H9 (cell line): Measurements from ENCODE around the gene HELT. TPM values are rescaled to one million over a fixed set of nuclear protein-coding genes. Genes with fewer than 3 reads are reported as not detected.

Experiments used
- DNase-seq: peaks from one replicate; pipeline ENCODE4 v3.0.0-alpha.2; 2017
- H2AFZ ChIP-seq: one replicate; pipeline ENCODE4 v1.6.1; 2013; ENCODE audit warnings: mild to moderate bottlenecking, low read length, control low read depth, moderate library complexity
- H2AK5ac ChIP-seq: 2 replicates; pipeline ENCODE4 v1.6.1; 2013; ENCODE audit warnings: low read length, control low read depth, mixed read lengths; ENCODE audit not compliant: insufficient read length
- H2BK120ac ChIP-seq: one replicate; pipeline ENCODE4 v1.6.1; 2013; ENCODE audit warnings: low read depth, mild to moderate bottlenecking, low read length, control low read depth, inconsistent platforms; ENCODE audit not compliant: poor library complexity, severe bottlenecking
- H2BK12ac ChIP-seq: 2 replicates; pipeline ENCODE4 v1.6.1; 2013; ENCODE audit warnings: low read length, control low read depth, mixed read lengths, low read depth; ENCODE audit not compliant: insufficient read length
- H2BK15ac ChIP-seq: 2 replicates; pipeline ENCODE4 v1.6.1; 2013; ENCODE audit warnings: low read depth, low read length, control low read depth
- H2BK20ac ChIP-seq: one replicate; pipeline ENCODE4 v1.6.1; 2013; ENCODE audit warnings: low read depth, mild to moderate bottlenecking, low read length, control low read depth, inconsistent platforms; ENCODE audit not compliant: poor library complexity, severe bottlenecking
- H2BK5ac ChIP-seq: 2 replicates; pipeline ENCODE4 v1.6.1; 2013; ENCODE audit warnings: low read length, control low read depth, mixed read lengths; ENCODE audit not compliant: insufficient read length
- H3K14ac ChIP-seq: 2 replicates; pipeline ENCODE4 v1.6.1; 2013; ENCODE audit warnings: low read length, control low read depth; ENCODE audit not compliant: insufficient read depth
- H3K18ac ChIP-seq: 2 replicates; pipeline ENCODE4 v1.6.1; 2013; ENCODE audit warnings: low read depth, mild to moderate bottlenecking, mixed read lengths, low read length, control low read depth; ENCODE audit not compliant: insufficient read length
- H3K23ac ChIP-seq: 2 replicates; pipeline ENCODE4 v1.6.1; 2013; ENCODE audit warnings: low read length, control low read depth, mixed read lengths, low read depth; ENCODE audit not compliant: insufficient read length
- H3K23me2 ChIP-seq: 2 replicates; pipeline ENCODE4 v1.6.1; 2013; ENCODE audit warnings: low read depth, mild to moderate bottlenecking, mixed read lengths, low read length, control low read depth; ENCODE audit not compliant: insufficient read length, poor library complexity, severe bottlenecking
- H3K27ac ChIP-seq: 2 replicates; pipeline ENCODE4 v1.5.1; 2013; ENCODE audit warnings: low read length, control low read depth, mixed read lengths, low read depth; ENCODE audit not compliant: insufficient read length
- H3K27me3 ChIP-seq: 2 replicates; pipeline ENCODE4 v1.6.1; 2013; ENCODE audit warnings: low read length, control low read depth, inconsistent platforms; ENCODE audit not compliant: insufficient read depth
- H3K4ac ChIP-seq: 2 replicates; pipeline ENCODE4 v1.6.1; 2013; ENCODE audit warnings: low read depth, mild to moderate bottlenecking, control low read depth, inconsistent platforms, low read length, moderate library complexity
- H3K4me1 ChIP-seq: 2 replicates; pipeline ENCODE4 v1.6.1; 2013; ENCODE audit warnings: low read length, control low read depth, inconsistent platforms; ENCODE audit not compliant: insufficient read depth
- H3K4me2 ChIP-seq: 2 replicates; pipeline ENCODE4 v1.6.1; 2013; ENCODE audit warnings: low read length, control low read depth, mixed read lengths; ENCODE audit not compliant: insufficient read length, insufficient read depth
- H3K56ac ChIP-seq: 2 replicates; pipeline ENCODE4 v1.6.1; 2013; ENCODE audit warnings: low read depth, mild to moderate bottlenecking, mixed read lengths, low read length, control low read depth; ENCODE audit not compliant: insufficient read length
- H3K79me1 ChIP-seq: 2 replicates; pipeline ENCODE4 v1.6.1; 2013; ENCODE audit warnings: low read depth, mild to moderate bottlenecking, moderate library complexity, low read length, control low read depth, inconsistent platforms; ENCODE audit not compliant: insufficient read depth, poor library complexity, severe bottlenecking
- H3K79me2 ChIP-seq: 2 replicates; pipeline ENCODE4 v1.6.1; 2013; ENCODE audit warnings: low read length, control low read depth, inconsistent platforms; ENCODE audit not compliant: insufficient read depth
- H3K9ac ChIP-seq: 2 replicates; pipeline ENCODE4 v1.6.1; 2013; ENCODE audit warnings: low read length, control low read depth, mixed read lengths; ENCODE audit not compliant: insufficient read length; ENCODE audit errors: extremely low read depth
- H3K9me3 ChIP-seq: one replicate; pipeline ENCODE4 v1.6.1; 2013; ENCODE audit warnings: low read depth, low read length, inconsistent platforms; ENCODE audit not compliant: control insufficient read depth
- H3T11ph ChIP-seq: one replicate; pipeline ENCODE4 v1.6.1; 2013; ENCODE audit warnings: mild to moderate bottlenecking, low read length, control low read depth, inconsistent platforms
- H4K20me1 ChIP-seq: one replicate; pipeline ENCODE4 v1.6.1; 2013; ENCODE audit not compliant: control insufficient read depth, insufficient read length, insufficient read depth
- H4K5ac ChIP-seq: 2 replicates; pipeline ENCODE4 v1.6.1; 2013; ENCODE audit warnings: low read depth, mild to moderate bottlenecking, mixed read lengths, low read length, control low read depth; ENCODE audit not compliant: insufficient read length
- H4K8ac ChIP-seq: replicated peaks from 2 replicates; pipeline ENCODE4 v1.6.1; 2013; ENCODE audit warnings: low read length, control low read depth, mixed read lengths, low read depth; ENCODE audit not compliant: insufficient read length
- H4K91ac ChIP-seq: 2 replicates; pipeline ENCODE4 v1.6.1; 2013; ENCODE audit warnings: low read depth, mild to moderate bottlenecking, moderate library complexity, mixed read lengths, low read length, control low read depth; ENCODE audit not compliant: insufficient read length
- H3K27ac Mint-ChIP-seq, 3 experiments: 2 replicates in 2 of 3; 3 replicates in 1 of 3; pipeline ENCODE4 v1.8.0; 2020 to 2021; ENCODE audit warnings: mixed read lengths in 3 of 3, mild to moderate bottlenecking in 1 of 3, moderate library complexity in 1 of 3
- H3K27me3 Mint-ChIP-seq: 2 replicates; pipeline ENCODE4 v1.8.0; 2021; ENCODE audit warnings: low read depth, mild to moderate bottlenecking, moderate library complexity, mixed read lengths
- H3K36me3 Mint-ChIP-seq, 3 experiments: 2 replicates in 2 of 3; 3 replicates in 1 of 3; pipeline ENCODE4 v1.8.0; 2020 to 2021; ENCODE audit warnings: low read depth in 3 of 3, mixed read lengths in 3 of 3; ENCODE audit not compliant: insufficient read depth in 1 of 3
- H3K4me1 Mint-ChIP-seq, 2 experiments: 2 replicates each; pipeline ENCODE4 v1.8.0; 2020; ENCODE audit warnings: mixed read lengths in 2 of 2
- H3K4me3 Mint-ChIP-seq, 2 experiments: 2 replicates in 1 of 2; 3 replicates in 1 of 2; pipeline ENCODE4 v1.8.0; 2020 to 2021; ENCODE audit warnings: mild to moderate bottlenecking in 2 of 2, mixed read lengths in 2 of 2, moderate library complexity in 1 of 2
- H3K9me3 Mint-ChIP-seq, 2 experiments: 2 replicates in 1 of 2; 3 replicates in 1 of 2; pipeline ENCODE4 v1.8.0; 2020; ENCODE audit warnings: mild to moderate bottlenecking in 2 of 2, mixed read lengths in 2 of 2, moderate library complexity in 1 of 2
- CTCF ChIP-seq: fragments of 200-600 bp; sonication (generic); conservative IDR thresholded peaks from 3 replicates; pipeline ENCODE4 v1.8.0; 2021; ENCODE audit warnings: antibody characterized with exemption, mild to moderate bottlenecking
- WGBS: extraction: QIAGEN DNeasy Blood & Tissue Kit; methylation state at CpG from one replicate; pipeline ENCODE4 v1.1.7; 2013; ENCODE audit warnings: missing lambda C conversion rate, low lambda C conversion rate, mixed read lengths; ENCODE audit not compliant: insufficient read length; ENCODE audit errors: extremely low coverage; 5-methylcytosine and 5-hydroxymethylcytosine counted together
- total RNA-seq: library from RNA; stranded (reverse); gene quantifications from 2 replicates; pipeline ENCODE4 v1.2.1, GENCODE V29; 2021

HELT gene
- total RNA-seq, 1 experiment from 2014 or later = not detected

GRCh38 chr4:185019456-185020292 is 1.4 kb downstream of the HELT start:
- Histone ChIP-seq H3K9ac (no peak overlapping the region), H2AK5ac (no peak overlapping the region), H3K27ac (no peak overlapping the region), H4K91ac (no peak overlapping the region), H3K18ac (no peak overlapping the region), H3K27me3 (peaks cover 99% of the 10 kb centered on the region), H2BK20ac (no peak overlapping the region), H3T11ph (no peak overlapping the region), H3K4me2 (peak overlapping the region; percentile 72), H3K23ac (no peak overlapping the region), H3K56ac (no peak overlapping the region), H2BK5ac (no peak overlapping the region), H2BK12ac (no peak overlapping the region), H3K79me2 (no peaks in the 10 kb centered on the region), H4K5ac (no peak overlapping the region), H3K9me3 (no peaks in the 10 kb centered on the region), H3K79me1 (no peaks in the 10 kb centered on the region), H3K4me1 (no peaks in the 10 kb centered on the region), H3K23me2 (peaks cover 21% of the 10 kb centered on the region), H4K20me1 (no peaks in the 10 kb centered on the region), H4K8ac (no peak overlapping the region), H2AFZ (no peak overlapping the region), H3K14ac (no peak overlapping the region), H2BK15ac (no peak overlapping the region), H2BK120ac (no peak overlapping the region), H3K4ac (no peak overlapping the region)
- peaks cover 100% of the 10 kb centered on the region for H3K27me3 Mint-ChIP-seq
- peak; percentile 75 for DNase-seq
- no CpG with 5 or more reads among the region's 57 CpGs for WGBS
- TF ChIP-seq CTCF = no peak
- peak overlapping the region; percentile 46 to 76 for H3K4me3 Mint-ChIP-seq
- peaks cover 38 to 59% of the 10 kb centered on the region in 2 experiments for H3K4me1 Mint-ChIP-seq
- H3K36me3 Mint-ChIP-seq = no peaks in the 10 kb centered on the region
- H3K9me3 Mint-ChIP-seq = peaks cover 0 to 11% of the 10 kb centered on the region in 2 experiments; a peak in 4 of 5 replicates
- H3K27ac Mint-ChIP-seq = no peak overlapping the region
